ENCODE results near the gene NPM3.

NPM3 gene

GRCh38 chr10:101782811-101783735 lies at the start of gene NPM3:
NPM3 (minus strand) TSS chr10:101783446; CDS start chr10:101783390, 56 bp downstream.
- DNase-seq (ENCODE audit: low read depth): peak; percentile 86

DNA sequence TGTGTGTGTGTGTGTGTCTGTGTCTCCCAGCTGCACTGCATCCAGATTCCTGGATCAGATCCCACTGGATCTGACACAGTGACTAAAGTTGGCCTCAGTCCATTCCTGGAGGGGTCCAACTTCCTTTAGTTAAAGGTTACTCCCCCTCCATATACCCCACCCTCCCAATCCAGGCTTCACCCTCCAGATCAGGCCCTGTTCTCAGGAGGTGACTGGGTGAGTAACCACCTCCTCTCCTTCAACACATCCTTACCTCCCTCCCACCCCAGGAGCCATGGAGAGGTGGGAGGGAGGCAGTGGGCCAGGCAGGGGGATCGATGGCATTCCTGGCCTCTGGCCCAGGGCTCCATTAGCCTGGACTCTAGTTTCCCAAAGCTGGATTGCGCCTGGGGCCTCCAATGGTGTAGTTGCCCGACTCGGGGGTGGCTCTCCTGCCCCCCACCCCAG lies 49.1 kb upstream of the NPM3 start:
- DNase-seq (ENCODE audit: low read depth): no peak

DNA sequence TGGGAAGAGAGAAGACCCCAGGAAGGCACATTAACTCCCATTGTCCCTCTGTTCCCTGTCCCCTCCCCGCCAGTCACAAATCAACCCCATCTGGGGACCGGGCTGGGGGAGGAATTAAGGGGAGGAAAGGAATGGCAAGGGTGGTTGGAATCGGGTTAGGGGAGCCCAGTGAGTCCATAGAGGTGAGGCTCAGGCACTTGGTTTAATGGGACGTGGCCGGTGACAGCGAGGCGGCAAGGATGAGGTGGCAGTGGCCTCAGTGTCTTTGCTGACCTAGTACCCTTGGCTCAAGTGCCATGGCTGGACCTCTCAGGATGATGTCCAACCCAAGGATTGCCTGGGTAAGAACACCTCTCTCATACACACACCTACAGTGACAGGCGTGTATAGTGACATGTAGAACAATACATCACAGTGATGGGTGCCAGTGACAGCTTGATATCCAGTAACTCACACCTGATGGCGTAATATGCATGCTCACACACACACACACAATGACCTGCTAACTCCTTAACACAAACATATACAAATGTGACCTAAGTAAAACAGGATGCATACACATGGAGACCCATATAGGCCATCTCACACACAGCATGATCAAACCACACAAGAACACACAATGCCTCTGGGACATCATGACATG lies 48.0 kb upstream of the NPM3 start:
- DNase-seq (ENCODE audit: low read depth): no peak

GRCh38 chr10:101830322-101831168 lies 47.3 kb upstream of the NPM3 start:
- peak; percentile 85 for DNase-seq (ENCODE audit: low read depth)

GRCh38 chr10:101829561-101830315 lies 46.5 kb upstream of the NPM3 start:
- DNase-seq (ENCODE audit: low read depth): no peak

GRCh38 chr10:101828766-101829551 lies 45.7 kb upstream of the NPM3 start:
- DNase-seq (ENCODE audit: low read depth): no peak

DNA sequence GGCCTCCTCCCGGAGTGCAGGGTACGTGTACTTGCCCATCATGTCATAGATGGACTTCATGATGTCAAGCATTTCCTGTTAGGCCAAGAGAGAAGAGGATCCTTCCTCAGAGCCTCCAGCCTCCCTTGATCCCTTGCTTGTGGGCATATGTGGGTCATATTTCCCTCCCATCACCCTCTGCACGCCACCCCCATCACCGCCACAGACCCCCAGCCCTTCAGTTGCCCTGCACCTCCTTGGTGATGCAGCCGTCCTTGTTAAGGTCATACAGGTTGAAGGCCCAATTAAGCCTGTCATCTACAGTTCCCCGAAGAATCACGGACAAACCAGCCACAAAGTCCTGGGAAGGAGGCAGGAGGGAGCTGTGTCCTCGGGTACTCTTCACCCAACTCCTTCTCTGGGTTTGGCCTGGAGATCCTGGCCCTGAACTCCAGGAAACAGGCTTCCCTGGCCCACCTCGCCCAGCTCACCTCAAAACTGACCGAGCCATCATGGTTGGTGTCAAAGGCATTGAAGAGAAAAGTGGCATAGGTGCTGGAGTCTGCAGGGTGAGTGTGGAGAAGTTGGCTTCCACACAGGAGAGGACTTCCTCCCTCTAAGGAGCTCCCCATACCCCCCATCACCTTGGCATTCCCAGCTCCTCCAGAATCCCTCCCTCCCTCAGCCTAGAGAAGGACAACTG lies 44.8 kb upstream of the NPM3 start:
- no peak for DNase-seq (ENCODE audit: low read depth)

DNA sequence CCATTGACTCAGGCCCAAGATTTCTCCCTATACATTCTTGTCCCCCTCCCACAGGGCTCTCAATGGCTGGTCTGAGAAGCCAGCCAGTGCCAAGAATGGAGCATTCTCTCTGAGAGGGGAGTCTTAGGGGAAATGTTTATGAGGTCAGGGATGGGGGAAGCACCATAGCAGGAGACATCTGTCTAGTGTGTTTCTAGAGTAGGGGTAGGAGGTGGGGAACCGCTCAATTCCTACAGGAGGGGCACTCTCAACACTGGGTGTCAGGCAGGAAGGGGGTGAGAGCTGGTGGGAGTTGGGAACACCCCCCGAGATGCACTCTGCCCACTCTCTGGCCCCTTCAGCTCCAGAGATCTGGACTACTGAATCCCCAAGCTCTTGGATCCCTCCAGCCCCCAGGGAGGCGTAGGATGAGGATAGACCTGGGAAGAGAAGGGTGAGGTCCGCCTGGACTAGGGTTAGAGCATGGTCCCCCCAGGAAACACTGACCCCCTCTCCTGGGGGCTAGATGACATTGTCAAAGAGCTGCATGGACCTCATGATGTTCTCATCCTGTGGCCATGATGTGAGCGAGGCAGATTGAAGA lies 43.7 kb upstream of the NPM3 start:
- no peak for DNase-seq (ENCODE audit: low read depth)

DNA sequence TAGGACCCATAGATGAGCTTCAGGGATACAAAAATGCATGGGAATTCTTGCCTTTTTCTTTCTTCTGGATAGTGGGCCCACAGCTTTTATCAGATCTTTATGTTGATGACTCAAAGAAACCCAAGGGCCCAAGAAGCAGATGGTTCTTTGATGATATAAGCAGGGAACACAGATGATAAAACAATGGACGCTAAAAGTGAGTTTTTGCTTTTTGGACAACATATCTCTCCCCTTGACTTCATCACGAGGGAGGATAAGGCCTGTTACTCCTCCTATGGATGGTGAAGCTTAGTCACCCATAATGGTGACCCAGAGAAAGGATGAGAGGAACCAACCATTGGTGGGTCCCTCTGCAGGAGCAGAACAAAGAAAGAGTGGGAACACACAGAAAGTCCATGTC lies 41.5 kb upstream of the NPM3 start:
- no peak for DNase-seq (ENCODE audit: low read depth)

- no peak for DNase-seq (ENCODE audit: low read depth)
Observed at GRCh38 chr10:101818872-101819633, 35.8 kb upstream of the NPM3 start.

GRCh38 chr10:101818119-101818871 lies 35.0 kb upstream of the NPM3 start, which contains the start of gene OGA:
OGA (minus strand) TSS chr10:101818444; CDS start chr10:101818022, 422 bp downstream.
- peak; percentile 96 for DNase-seq (ENCODE audit: low read depth)

DNA sequence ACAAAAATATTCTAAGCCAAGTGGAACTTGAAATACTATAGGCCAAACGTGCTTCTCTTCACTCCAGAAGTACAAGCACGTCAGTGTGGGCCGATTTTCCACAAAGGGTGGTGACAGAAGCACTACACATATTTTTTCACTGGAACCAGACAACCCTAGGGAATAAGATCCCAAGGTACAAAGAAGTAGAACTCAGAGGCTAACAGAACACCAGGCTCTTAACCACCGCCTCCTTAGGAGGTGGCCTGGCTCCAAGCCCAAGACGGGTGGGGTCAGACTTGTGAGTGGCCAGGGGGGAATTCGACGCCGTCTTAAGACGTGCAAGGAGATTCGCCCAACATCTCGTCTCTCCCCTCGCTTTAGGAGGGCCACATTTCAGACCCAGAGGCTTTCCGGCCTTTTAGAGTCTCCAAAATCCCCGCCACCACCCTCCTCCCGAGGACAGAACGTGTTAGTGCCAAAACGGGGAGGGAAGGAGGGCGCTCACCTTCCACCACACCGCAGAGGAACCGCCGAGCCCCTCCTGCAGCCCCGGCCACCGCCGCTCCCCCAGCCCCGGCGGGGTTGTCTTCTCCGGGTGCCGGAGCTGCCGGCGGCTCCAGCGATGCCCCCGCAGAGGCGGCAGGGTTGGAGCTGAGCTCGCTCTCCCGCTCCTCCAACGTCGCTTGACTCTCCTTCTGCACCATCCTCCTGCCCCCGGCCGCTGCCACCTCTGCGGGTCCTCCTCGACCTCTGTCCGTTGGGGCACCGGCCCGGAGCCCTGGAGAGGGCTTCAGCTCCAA lies 34.3 kb upstream of the NPM3 start:
- peak; percentile 32 for DNase-seq (ENCODE audit: low read depth)

- no peak for DNase-seq (ENCODE audit: low read depth)
Observed at GRCh38 chr10:101816913-101817336, 33.7 kb upstream of the NPM3 start.

GRCh38 chr10:101816376-101816775 lies 33.1 kb upstream of the NPM3 start:
- no peak for DNase-seq (ENCODE audit: low read depth)

DNA sequence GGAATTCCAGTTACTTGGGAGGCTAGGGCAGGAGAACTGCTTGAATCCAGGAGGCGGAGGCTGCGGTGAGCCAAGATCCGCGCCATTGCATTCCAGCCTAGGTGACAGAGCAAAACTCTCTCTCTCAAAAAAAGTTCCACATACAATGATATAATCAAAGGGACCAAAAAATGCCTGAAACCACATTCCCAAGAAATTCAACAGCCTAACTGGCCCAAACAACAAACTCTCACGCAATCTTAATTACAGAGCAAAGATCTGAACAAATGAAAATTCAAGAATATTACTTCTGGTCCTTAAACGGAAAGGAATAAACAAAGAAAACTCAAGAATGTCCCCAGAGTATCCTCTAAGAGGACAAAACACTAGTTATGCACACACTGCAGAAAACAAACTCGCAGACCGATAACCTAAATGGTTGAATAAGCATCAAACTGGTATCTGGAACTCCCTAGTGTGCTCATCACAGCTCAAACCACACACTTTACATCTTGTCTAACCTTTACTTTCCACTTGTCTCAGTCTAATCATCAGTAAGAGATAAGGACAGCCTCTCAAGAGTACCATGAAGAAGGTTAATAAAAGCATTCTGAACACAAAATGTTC lies 31.3 kb upstream of the NPM3 start:
- no peak for DNase-seq (ENCODE audit: low read depth)

DNA sequence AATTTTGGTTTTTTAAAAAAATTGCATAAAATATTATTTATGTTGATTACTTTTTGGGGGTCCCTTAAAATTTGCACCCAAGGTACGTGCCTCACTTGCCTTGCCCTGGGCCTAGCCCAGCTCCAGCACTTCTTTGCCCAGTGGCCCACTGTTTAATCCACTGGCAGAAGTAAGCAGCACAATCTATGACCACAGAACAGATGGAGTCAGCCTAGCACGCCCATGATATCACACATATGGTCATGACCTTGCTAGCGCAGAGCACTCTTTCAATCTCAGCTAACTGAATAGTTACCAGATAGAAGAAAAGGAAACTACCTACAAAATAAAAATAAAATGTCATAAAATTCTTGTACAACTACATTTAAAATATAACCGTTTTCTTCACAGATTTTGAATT lies 29.4 kb upstream of the NPM3 start:
- DNase-seq (ENCODE audit: low read depth): no peak

DNA sequence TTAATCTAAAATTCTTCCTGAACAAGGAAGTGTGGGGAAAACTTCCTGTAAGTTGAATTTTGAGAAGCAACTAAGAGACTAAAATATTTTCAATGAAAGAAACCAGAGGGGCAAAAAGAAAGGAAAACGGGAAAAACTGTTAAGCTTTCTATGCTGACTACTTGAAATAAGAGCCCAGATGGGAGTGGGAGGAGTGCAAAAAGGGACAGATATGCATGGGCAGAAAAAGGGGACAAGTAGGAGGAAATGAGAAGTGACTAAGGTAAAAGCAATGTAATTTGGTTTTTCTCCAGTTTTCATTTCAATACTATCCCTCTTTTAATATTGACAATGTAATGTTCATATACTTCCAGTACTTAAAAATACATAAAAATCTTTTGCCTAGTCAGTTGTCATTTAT lies 23.9 kb upstream of the NPM3 start:
- no peak for DNase-seq (ENCODE audit: low read depth)
